ENCODE measurements around the gene RHBDF2.

The RHBDF2 gene

DNA sequence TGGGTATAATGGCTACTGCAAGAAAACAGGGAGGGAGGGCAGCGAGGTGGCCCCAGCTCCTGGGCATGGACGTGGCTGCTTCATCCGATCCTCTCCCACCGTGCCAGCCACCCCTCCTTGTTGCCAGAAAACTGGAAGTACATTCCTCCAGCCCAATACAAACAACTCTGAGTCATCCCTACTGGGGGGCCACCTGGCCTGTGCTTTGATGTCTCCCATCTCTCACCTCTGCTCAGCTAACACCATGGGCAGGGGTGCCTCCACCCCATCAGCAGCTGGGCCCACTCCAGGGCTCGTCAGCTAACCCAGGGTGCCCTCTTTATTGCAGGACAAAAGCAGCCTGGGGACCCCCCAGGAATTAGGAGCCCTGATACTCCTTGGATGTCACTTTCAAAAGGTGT, 2.0 kb downstream of the RHBDF2 start:
- intact Hi-C loops (cut with DNase I; ENCODE audit: low total_unique reads): no loop called here
- Histone ChIP-seq H3K9me3 (no peaks in the 10 kb centered on the region), H3K27ac (peak overlapping the region; percentile 76 to 85), H3K4me3 (peak overlapping the region; percentile 48 to 79), H3K4me1 (peaks cover 0 to 48% (median 39%) of the 10 kb centered on the region in 4 donors), H3K27me3 (no peaks in the 10 kb centered on the region), H3K36me3 (no peaks in the 10 kb centered on the region)
- no peak for DNase-seq
- TF ChIP-seq, protein P1, sequence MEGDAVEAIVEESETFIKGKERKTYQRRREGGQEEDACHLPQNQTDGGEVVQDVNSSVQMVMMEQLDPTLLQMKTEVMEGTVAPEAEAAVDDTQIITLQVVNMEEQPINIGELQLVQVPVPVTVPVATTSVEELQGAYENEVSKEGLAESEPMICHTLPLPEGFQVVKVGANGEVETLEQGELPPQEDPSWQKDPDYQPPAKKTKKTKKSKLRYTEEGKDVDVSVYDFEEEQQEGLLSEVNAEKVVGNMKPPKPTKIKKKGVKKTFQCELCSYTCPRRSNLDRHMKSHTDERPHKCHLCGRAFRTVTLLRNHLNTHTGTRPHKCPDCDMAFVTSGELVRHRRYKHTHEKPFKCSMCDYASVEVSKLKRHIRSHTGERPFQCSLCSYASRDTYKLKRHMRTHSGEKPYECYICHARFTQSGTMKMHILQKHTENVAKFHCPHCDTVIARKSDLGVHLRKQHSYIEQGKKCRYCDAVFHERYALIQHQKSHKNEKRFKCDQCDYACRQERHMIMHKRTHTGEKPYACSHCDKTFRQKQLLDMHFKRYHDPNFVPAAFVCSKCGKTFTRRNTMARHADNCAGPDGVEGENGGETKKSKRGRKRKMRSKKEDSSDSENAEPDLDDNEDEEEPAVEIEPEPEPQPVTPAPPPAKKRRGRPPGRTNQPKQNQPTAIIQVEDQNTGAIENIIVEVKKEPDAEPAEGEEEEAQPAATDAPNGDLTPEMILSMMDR (IDR thresholded peaks at IDR 0.05): no peak

DNA sequence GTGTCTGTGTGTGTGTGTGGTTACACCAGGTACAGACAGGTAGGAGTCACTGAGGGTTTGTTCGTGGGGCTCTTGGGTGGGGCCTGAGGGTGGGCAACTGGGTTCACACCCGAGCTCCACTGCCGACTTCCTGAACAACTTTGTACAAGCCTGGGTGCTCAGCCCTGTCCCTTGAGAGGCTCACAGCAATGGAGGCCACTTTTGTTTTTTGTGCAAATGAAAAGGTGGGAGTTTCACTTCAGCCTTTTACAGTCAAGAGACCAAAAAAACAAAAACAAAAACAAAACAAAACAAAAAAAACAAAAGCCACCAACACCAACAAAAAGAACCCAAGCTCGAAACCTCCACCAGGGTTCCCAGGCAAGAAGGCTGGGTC, 2.4 kb downstream of the RHBDF2 start:
- peaks cover 0 to 48% (median 39%) of the 10 kb centered on the region in 4 donors for H3K4me1 ChIP-seq
- intact Hi-C loops (cut with DNase I; ENCODE audit: low total_unique reads): no loop called here
- DNase-seq: no peak
- TF ChIP-seq, protein P1 (IDR thresholded peaks at IDR 0.05): no peak
- H3K27me3 ChIP-seq: no peaks in the 10 kb centered on the region
- H3K9me3 ChIP-seq: no peaks in the 10 kb centered on the region
- peak overlapping the region; percentile 76 to 85 for H3K27ac ChIP-seq
- no peaks in the 10 kb centered on the region for H3K36me3 ChIP-seq
- H3K4me3 ChIP-seq: peak overlapping the region; percentile 48 to 79

DNA sequence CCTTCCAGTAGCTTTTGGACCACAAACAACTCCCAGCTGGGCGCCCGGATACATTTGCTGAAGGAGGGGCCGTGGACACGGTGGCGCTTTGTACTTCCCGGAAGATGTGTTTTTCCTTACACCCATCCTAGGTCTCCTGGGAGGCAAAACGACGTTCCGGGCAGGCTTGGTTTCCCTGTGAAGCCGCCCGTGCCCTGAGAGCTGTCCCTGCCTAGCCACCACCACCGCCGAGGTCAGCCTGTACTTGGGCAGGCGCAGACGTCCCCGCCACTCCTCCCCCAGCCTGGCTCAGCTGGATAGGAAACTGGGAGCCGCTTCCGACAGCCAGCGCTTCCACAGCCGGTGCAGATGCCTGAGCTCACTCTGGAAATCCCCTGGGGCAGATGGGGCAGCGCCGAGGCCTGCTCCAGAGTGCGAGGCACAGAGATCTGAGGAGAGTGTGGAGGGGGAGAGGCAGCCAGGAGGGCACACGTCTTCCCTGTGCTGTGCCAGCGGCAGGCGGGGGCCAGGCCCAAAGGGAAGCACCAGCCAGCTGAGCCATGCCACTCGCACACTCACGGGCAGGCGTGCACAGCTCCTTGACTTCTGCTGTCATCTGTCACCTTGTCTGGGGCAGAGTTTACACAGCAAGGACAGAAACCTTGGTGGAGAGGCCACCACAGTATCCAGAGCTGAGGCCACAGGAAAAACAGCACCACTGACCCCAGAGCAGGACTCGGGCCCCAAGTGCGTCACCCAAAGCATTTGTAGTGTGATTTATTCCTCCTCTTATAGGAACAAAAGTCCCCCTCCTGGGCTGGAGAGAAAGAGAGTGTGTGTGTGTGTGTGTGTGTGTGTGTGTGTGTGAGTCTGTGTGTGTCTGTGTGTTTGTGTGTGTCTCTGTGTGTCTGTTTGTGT, 3.0 kb downstream of the RHBDF2 start:
- H3K4me1 ChIP-seq: peaks cover 0 to 51% (median 41%) of the 10 kb centered on the region in 4 donors
- H3K36me3 ChIP-seq: no peaks in the 10 kb centered on the region
- TF ChIP-seq, protein P1 (IDR thresholded peaks at IDR 0.05): no peak
- no peaks in the 10 kb centered on the region for H3K9me3 ChIP-seq
- intact Hi-C loops (cut with DNase I; ENCODE audit: low total_unique reads): no loop called here
- no peaks in the 10 kb centered on the region for H3K27me3 ChIP-seq
- peak; percentile 72 to 93 for DNase-seq
- peak overlapping the region; percentile 76 to 85 for H3K27ac ChIP-seq
- peak overlapping the region; percentile 20 to 24 for H3K4me3 ChIP-seq

DNA sequence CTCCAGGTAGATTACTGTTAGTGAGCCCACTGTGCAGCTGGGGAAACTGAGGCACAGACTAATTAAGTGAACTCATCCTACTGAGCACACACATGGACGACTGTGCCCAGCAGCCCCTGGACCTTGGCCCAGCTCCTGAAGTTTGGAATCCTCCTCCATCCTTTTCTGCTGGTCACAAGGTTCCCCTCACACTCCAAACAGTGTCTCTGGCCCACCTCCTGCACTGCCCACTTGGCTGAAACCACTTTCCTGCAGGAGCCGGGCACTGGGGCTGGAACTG, 3.6 kb downstream of the RHBDF2 start:
- intact Hi-C loops (cut with DNase I; ENCODE audit: low total_unique reads): no loop called here
- Histone ChIP-seq H3K27ac (peak overlapping the region; percentile 76 to 85), H3K36me3 (no peaks in the 10 kb centered on the region), H3K9me3 (no peaks in the 10 kb centered on the region), H3K4me3 (peak overlapping the region; percentile 20 to 24), H3K4me1 (peaks cover 0 to 56% (median 42%) of the 10 kb centered on the region in 4 donors), H3K27me3 (no peaks in the 10 kb centered on the region)
- no peak for DNase-seq
- TF ChIP-seq, protein P1 (IDR thresholded peaks at IDR 0.05): no peak

DNA sequence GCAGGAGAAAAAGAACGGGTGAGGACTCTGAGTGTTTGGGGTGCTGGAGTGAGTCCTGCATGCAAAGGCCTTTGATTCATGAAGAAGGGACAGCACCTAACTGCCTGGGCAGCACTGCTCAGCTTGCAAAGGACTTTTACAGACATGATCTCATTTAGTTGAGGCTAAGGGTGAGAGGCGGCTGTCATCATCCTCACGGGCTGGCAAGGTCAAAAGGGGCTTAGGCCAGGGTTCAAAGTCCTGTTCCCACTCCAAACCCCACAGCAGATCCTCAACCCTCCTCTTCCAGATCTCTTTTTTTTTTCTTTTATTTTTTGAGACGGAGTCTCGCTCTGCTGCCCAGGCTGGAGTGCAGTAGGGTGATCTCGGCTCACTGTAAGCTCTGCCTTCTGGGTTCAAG, 4.8 kb downstream of the RHBDF2 start:
- H3K4me1 ChIP-seq: peaks cover 0 to 47% (median 32%) of the 10 kb centered on the region in 4 donors
- H3K4me3 ChIP-seq: no peak overlapping the region
- H3K9me3 ChIP-seq: no peaks in the 10 kb centered on the region
- TF ChIP-seq, protein P1 (IDR thresholded peaks at IDR 0.05): no peak
- no peaks in the 10 kb centered on the region for H3K27me3 ChIP-seq
- H3K36me3 ChIP-seq: no peaks in the 10 kb centered on the region
- no peak for DNase-seq
- no peak overlapping the region for H3K27ac ChIP-seq
- intact Hi-C loops (cut with DNase I; ENCODE audit: low total_unique reads): no loop called here
